ENCODE data around the gene OR10G3. TPM values are rescaled to one million over a fixed set of nuclear protein-coding genes. Genes with fewer than 3 reads are reported as not detected.

The OR10G3 gene
- total and polyA plus RNA-seq, 2 of the 13 experiments (the other 11 are each of a cell fraction or from before 2014, with no cell fraction given) = not detected

DNA sequence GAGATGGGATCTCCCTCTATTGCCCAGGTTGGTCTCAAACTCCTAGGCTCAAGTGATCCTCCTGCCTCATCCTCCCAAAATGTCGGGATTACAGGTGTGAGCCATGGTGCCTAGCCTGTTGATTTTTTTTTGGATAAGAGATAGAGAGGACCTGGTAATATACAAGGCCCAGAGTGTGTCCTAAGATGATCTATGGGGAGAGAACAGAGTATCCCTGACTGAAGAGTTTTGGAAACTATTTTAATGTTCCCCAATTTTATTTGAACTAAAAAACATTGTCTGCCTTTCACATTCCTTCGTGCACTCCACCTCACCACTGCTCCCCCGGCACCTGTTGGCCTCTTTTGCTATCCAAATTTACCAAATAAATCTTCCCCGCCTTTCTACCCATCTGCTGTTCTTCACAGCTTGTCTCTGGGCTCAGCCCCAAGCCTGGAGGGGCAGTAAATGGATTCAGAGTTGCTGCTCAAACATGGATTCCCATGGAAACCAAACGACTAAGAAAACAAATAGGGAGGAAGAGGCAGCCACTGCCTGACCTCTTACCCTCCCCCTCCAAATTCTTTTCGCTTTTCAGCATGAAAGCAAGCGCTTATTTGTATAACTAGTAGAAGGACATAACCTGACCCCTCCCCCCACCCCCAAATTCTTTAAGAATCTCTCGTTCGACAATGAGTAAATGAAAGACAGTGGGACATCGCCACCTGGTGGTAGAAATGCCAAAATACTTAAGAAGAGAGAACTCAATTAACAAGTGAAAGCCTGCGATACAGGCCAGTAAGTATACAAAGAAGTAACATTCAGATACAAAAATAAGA lies 22.6 kb downstream of the OR10G3 start (continued):
- TF ChIP-seq, protein P1, sequence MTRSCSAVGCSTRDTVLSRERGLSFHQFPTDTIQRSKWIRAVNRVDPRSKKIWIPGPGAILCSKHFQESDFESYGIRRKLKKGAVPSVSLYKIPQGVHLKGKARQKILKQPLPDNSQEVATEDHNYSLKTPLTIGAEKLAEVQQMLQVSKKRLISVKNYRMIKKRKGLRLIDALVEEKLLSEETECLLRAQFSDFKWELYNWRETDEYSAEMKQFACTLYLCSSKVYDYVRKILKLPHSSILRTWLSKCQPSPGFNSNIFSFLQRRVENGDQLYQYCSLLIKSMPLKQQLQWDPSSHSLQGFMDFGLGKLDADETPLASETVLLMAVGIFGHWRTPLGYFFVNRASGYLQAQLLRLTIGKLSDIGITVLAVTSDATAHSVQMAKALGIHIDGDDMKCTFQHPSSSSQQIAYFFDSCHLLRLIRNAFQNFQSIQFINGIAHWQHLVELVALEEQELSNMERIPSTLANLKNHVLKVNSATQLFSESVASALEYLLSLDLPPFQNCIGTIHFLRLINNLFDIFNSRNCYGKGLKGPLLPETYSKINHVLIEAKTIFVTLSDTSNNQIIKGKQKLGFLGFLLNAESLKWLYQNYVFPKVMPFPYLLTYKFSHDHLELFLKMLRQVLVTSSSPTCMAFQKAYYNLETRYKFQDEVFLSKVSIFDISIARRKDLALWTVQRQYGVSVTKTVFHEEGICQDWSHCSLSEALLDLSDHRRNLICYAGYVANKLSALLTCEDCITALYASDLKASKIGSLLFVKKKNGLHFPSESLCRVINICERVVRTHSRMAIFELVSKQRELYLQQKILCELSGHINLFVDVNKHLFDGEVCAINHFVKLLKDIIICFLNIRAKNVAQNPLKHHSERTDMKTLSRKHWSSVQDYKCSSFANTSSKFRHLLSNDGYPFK (CRISPR knock-in tag; IDR thresholded peaks at IDR 0.05; ENCODE audit: borderline replicate concordance) = no peak
- TF ChIP-seq FOXM1 (CRISPR knock-in tag; IDR thresholded peaks at IDR 0.05) (no peak), ZFP36L1 (CRISPR knock-in tag; IDR thresholded peaks at IDR 0.05) (no peak), NPAS2 (CRISPR knock-in tag; IDR thresholded peaks at IDR 0.05; ENCODE audit: borderline replicate concordance) (no peak), ZNF564 (CRISPR knock-in tag; IDR thresholded peaks at IDR 0.05) (no peak), PAF1 (CRISPR knock-in tag; IDR thresholded peaks at IDR 0.05) (no peak), REPIN1 (CRISPR knock-in tag; IDR thresholded peaks at IDR 0.05; ENCODE audit: borderline replicate concordance, low read depth) (0 out of 2 replicates have a peak, but pooled peaks have one; percentile 50), DMAP1 (CRISPR knock-in tag; IDR thresholded peaks at IDR 0.05) (0 out of 2 replicates have a peak, but pooled peaks have one; percentile 26)
- TF ChIP-seq, protein P2, sequence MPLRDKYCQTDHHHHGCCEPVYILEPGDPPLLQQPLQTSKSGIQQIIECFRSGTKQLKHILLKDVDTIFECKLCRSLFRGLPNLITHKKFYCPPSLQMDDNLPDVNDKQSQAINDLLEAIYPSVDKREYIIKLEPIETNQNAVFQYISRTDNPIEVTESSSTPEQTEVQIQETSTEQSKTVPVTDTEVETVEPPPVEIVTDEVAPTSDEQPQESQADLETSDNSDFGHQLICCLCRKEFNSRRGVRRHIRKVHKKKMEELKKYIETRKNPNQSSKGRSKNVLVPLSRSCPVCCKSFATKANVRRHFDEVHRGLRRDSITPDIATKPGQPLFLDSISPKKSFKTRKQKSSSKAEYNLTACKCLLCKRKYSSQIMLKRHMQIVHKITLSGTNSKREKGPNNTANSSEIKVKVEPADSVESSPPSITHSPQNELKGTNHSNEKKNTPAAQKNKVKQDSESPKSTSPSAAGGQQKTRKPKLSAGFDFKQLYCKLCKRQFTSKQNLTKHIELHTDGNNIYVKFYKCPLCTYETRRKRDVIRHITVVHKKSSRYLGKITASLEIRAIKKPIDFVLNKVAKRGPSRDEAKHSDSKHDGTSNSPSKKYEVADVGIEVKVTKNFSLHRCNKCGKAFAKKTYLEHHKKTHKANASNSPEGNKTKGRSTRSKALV (CRISPR knock-in tag; IDR thresholded peaks at IDR 0.05) = 0 out of 2 replicates have a peak, but pooled peaks have one; percentile 19
- TF ChIP-seq, protein P3, sequence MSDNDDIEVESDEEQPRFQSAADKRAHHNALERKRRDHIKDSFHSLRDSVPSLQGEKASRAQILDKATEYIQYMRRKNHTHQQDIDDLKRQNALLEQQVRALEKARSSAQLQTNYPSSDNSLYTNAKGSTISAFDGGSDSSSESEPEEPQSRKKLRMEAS (IDR thresholded peaks at IDR 0.05) = 0 out of 2 replicates have a peak, but pooled peaks have one; percentile 45
- TF ChIP-seq, protein P4, sequence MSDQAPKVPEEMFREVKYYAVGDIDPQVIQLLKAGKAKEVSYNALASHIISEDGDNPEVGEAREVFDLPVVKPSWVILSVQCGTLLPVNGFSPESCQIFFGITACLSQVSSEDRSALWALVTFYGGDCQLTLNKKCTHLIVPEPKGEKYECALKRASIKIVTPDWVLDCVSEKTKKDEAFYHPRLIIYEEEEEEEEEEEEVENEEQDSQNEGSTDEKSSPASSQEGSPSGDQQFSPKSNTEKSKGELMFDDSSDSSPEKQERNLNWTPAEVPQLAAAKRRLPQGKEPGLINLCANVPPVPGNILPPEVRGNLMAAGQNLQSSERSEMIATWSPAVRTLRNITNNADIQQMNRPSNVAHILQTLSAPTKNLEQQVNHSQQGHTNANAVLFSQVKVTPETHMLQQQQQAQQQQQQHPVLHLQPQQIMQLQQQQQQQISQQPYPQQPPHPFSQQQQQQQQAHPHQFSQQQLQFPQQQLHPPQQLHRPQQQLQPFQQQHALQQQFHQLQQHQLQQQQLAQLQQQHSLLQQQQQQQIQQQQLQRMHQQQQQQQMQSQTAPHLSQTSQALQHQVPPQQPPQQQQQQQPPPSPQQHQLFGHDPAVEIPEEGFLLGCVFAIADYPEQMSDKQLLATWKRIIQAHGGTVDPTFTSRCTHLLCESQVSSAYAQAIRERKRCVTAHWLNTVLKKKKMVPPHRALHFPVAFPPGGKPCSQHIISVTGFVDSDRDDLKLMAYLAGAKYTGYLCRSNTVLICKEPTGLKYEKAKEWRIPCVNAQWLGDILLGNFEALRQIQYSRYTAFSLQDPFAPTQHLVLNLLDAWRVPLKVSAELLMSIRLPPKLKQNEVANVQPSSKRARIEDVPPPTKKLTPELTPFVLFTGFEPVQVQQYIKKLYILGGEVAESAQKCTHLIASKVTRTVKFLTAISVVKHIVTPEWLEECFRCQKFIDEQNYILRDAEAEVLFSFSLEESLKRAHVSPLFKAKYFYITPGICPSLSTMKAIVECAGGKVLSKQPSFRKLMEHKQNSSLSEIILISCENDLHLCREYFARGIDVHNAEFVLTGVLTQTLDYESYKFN (CRISPR knock-in tag; conservative IDR thresholded peaks at IDR 0.05) = peak; percentile 82
- TF ChIP-seq, protein P5, sequence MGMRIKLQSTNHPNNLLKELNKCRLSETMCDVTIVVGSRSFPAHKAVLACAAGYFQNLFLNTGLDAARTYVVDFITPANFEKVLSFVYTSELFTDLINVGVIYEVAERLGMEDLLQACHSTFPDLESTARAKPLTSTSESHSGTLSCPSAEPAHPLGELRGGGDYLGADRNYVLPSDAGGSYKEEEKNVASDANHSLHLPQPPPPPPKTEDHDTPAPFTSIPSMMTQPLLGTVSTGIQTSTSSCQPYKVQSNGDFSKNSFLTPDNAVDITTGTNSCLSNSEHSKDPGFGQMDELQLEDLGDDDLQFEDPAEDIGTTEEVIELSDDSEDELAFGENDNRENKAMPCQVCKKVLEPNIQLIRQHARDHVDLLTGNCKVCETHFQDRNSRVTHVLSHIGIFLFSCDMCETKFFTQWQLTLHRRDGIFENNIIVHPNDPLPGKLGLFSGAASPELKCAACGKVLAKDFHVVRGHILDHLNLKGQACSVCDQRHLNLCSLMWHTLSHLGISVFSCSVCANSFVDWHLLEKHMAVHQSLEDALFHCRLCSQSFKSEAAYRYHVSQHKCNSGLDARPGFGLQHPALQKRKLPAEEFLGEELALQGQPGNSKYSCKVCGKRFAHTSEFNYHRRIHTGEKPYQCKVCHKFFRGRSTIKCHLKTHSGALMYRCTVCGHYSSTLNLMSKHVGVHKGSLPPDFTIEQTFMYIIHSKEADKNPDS (CRISPR knock-in tag; IDR thresholded peaks at IDR 0.05) = no peak
- TF ChIP-seq, protein P6, sequence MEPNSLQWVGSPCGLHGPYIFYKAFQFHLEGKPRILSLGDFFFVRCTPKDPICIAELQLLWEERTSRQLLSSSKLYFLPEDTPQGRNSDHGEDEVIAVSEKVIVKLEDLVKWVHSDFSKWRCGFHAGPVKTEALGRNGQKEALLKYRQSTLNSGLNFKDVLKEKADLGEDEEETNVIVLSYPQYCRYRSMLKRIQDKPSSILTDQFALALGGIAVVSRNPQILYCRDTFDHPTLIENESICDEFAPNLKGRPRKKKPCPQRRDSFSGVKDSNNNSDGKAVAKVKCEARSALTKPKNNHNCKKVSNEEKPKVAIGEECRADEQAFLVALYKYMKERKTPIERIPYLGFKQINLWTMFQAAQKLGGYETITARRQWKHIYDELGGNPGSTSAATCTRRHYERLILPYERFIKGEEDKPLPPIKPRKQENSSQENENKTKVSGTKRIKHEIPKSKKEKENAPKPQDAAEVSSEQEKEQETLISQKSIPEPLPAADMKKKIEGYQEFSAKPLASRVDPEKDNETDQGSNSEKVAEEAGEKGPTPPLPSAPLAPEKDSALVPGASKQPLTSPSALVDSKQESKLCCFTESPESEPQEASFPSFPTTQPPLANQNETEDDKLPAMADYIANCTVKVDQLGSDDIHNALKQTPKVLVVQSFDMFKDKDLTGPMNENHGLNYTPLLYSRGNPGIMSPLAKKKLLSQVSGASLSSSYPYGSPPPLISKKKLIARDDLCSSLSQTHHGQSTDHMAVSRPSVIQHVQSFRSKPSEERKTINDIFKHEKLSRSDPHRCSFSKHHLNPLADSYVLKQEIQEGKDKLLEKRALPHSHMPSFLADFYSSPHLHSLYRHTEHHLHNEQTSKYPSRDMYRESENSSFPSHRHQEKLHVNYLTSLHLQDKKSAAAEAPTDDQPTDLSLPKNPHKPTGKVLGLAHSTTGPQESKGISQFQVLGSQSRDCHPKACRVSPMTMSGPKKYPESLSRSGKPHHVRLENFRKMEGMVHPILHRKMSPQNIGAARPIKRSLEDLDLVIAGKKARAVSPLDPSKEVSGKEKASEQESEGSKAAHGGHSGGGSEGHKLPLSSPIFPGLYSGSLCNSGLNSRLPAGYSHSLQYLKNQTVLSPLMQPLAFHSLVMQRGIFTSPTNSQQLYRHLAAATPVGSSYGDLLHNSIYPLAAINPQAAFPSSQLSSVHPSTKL (CRISPR knock-in tag; IDR thresholded peaks at IDR 0.05) = peak; percentile 73

Data from HepG2 (cell line).